Prostate gland (tissue), 2 donors: ENCODE measurements around the gene ETS2.

Experiments used
- CTCF ChIP-seq, 4 experiments: fragments of 200-600 bp in 2 of 4; fragments of 450-650 bp in 2 of 4; sonication (generic) in 2 of 4; IDR thresholded peaks; 1 replicate in 3 of 4; 2 replicates in 1 of 4; pipeline ENCODE4 v1.5.1; 2016 to 2019; ENCODE audit warnings: antibody characterized with exemption in 4 of 4, mild to moderate bottlenecking in 2 of 4, moderate library complexity in 2 of 4
- POLR2A ChIP-seq: fragments of 450-650 bp; IDR thresholded peaks from one replicate; pipeline ENCODE4 v1.6.1; 2016; ENCODE audit warnings: antibody characterized with exemption, mild to moderate bottlenecking

GRCh38 chr21:38807986-38808385, 2.3 kb downstream of the ETS2 start:
- TF ChIP-seq CTCF (IDR thresholded peaks at IDR 0.05) (no peak), POLR2A (no peak)
